ENCODE results near the gene TMEM51.

- TF ChIP-seq CTCF (IDR thresholded peaks at IDR 0.05; ENCODE audit: insufficient read depth, low read length, poor library complexity, severe bottlenecking) (no peak), EZH2phosphoT487 (conservative IDR thresholded peaks at IDR 0.05; ENCODE audit: low read length) (no peak)
Observed at GRCh38 chr1:15152318-15153183, 996 bp upstream of the TMEM51 start.
